ENCODE measurements around the gene TRIM47. TPM values are rescaled to one million over a fixed set of nuclear protein-coding genes. Genes with fewer than 3 reads are reported as not detected.

The TRIM47 gene
- total and polyA plus RNA-seq, 2 experiments from 2014 or later = 1.2 to 1.4 TPM

DNA sequence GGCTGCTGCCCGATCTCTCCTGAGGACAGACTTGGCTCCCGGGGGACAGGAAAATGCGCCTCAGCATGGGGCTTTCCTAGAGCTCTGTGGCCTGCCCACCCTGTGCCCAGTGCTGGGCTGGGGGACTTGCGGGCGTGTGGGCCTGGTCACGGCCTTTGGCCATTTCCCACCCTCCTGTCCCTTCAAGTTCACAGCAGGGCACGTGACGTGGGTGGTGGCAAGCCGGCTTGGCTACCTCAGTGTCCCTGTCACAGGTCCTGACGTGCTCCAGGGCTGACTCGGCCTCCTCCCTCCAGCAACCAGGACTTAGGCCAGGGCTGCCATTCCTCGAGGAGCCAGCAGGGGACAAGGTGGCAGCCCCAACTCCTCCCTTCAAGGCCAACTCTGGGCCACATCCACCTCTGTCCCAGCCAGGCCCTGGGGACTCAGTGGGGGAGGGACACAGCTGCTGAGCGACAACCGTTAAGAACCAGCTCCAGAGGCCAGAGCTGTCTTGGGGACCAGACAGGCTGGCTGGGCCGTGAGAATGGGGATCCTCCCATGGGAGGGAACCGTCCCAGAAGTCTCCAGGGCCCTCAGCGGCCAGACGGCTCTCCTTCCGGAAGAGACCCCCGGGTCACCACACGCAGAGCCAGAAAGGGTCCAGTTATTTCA lies 33.2 kb downstream of the TRIM47 start:
- no peaks in the 10 kb centered on the region for H4K20me1 ChIP-seq (ENCODE audit: insufficient read depth)
- peaks cover 3% of the 10 kb centered on the region for H3K4me1 ChIP-seq (ENCODE audit: insufficient read depth)
- TF ChIP-seq EZH2phosphoT487 (IDR thresholded peaks at IDR 0.05; ENCODE audit: insufficient read depth, low read depth) (no peak), EZH2 (IDR thresholded peaks at IDR 0.05; ENCODE audit: insufficient read depth, poor library complexity, severe bottlenecking) (no peak)
- no peak overlapping the region for H3K4me2 ChIP-seq (ENCODE audit: unreplicated experiment)
- no peaks in the 10 kb centered on the region for H3K79me2 ChIP-seq (ENCODE audit: insufficient read depth)
- WGBS, 2 experiments (ENCODE audit: low coverage in 1 of 2, low lambda C conversion rate in 2 of 2, missing lambda C conversion rate in 2 of 2) = 27 to 31% methylated on average over 19 to 21 of the region's 21 CpGs
- H3K36me3 ChIP-seq (ENCODE audit: low read depth) = no peaks in the 10 kb centered on the region
- H3K9me2 ChIP-seq (ENCODE audit: insufficient read depth) = no peaks in the 10 kb centered on the region
- peak; percentile 84 for DNase-seq
- H3F3A ChIP-seq (ENCODE audit: insufficient read depth) = no peaks in the 10 kb centered on the region
- no peak overlapping the region for H3K9ac ChIP-seq
- H3K4me3 ChIP-seq = no peak overlapping the region
- H3K9me3 ChIP-seq (ENCODE audit: low read depth) = no peaks in the 10 kb centered on the region
- in situ Hi-C loops (cut with MboI) = no loop called here
- no peaks in the 10 kb centered on the region for H3K27me3 ChIP-seq (replicated peaks; ENCODE audit: insufficient read depth)
- no peak overlapping the region for H3K27ac ChIP-seq
- no peak overlapping the region for H2AFZ ChIP-seq

DNA sequence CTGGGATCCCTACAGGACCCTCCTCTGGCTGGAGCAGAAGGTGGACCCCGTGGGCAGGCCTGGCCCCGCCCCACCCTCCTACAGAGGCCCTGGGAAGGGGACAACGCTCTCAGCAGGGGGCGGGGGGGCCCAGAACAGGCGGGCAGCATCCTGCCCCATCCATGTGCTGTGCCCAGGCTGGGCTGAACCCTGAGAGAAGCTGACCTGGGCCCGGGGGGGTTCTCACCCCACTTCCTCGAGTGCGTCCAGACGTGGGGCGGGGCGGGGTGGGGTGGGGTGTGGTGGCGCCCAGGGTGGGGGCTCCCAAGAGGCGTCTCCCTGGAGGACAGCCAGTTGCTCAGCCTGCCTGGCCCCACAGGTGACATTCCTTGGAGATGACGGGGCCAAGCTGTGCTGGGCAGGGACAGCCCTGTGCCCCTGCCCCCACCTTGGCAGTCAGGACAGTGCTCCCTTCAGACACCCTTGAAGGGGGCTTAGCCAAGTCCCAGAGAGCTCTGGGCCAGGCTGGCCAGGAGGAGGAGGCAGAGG lies 33.8 kb downstream of the TRIM47 start:
- no peak overlapping the region for H3K4me2 ChIP-seq (ENCODE audit: unreplicated experiment)
- H3K9me3 ChIP-seq (ENCODE audit: low read depth) = no peaks in the 10 kb centered on the region
- H4K20me1 ChIP-seq (ENCODE audit: insufficient read depth) = no peaks in the 10 kb centered on the region
- no peaks in the 10 kb centered on the region for H3K9me2 ChIP-seq (ENCODE audit: insufficient read depth)
- no peaks in the 10 kb centered on the region for H3K79me2 ChIP-seq (ENCODE audit: insufficient read depth)
- in situ Hi-C loops (cut with MboI) = no loop called here
- no peaks in the 10 kb centered on the region for H3K27me3 ChIP-seq (replicated peaks; ENCODE audit: insufficient read depth)
- 45 to 49% methylated on average over 5 to 14 of the region's 14 CpGs for WGBS, 2 experiments (ENCODE audit: low coverage in 1 of 2, low lambda C conversion rate in 2 of 2, missing lambda C conversion rate in 2 of 2)
- DNase-seq = no peak
- TF ChIP-seq EZH2phosphoT487 (IDR thresholded peaks at IDR 0.05; ENCODE audit: insufficient read depth, low read depth) (no peak), EZH2 (IDR thresholded peaks at IDR 0.05; ENCODE audit: insufficient read depth, poor library complexity, severe bottlenecking) (no peak)
- H3K4me3 ChIP-seq = no peak overlapping the region
- peaks cover 3% of the 10 kb centered on the region for H3K4me1 ChIP-seq (ENCODE audit: insufficient read depth)
- no peak overlapping the region for H3K9ac ChIP-seq
- H2AFZ ChIP-seq = no peak overlapping the region
- no peaks in the 10 kb centered on the region for H3K36me3 ChIP-seq (ENCODE audit: low read depth)
- no peaks in the 10 kb centered on the region for H3F3A ChIP-seq (ENCODE audit: insufficient read depth)
- no peak overlapping the region for H3K27ac ChIP-seq

DNA sequence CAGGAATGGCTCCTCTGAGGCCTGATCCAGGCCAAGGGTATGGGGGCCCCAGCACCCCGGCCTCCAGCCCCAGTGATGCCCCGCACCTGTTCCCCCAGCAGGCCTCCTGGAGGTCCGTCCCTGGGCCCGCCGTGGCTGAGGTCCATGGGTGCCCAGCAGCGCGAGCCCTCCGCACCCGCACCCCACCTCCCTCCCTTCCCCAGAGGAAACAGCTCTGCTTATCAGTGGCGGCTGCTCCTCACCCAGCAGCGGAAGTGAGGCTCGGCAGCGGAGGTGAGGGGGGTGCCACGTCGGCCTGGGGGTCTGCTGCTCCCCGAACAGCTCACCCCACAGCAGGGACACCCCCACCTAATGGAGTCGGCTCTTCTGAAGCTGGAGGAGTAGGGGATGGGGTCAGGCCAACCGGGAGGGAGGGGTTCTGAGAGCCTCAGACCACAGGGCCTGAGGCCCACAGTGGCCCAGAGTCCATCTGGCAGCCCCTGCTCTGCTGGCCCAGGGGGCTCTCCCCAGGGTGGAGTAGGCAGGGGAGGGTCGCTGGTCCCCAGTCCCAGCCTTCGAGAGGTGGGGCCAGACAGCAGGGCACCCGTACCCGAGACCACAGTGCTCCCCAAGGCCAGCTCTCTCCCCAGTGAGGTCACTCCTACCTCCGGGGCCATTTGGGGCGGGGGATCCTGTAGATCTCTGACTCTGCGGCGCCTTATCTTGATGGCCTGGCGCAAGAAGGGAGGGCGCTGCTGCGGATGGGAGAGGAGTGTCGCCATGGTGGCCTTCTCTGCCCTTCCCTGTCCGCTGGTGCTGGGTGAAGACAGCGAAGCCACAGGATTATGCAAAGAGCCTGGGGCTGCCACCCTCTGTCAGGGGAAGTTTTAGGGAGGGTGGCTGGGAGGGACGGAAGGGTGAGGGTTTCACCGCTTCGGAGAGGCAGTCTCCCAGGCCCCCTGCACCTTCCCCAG lies 34.5 kb downstream of the TRIM47 start, which contains the start of gene UNC13D:
Gene UNC13D (minus strand): TSS at position 828 of the 953 bp plus-strand sequence. CDS start 67 bp downstream, at position 761.
- no peak for DNase-seq
- no peak within 1 kb of the TSS for H3K4me2 ChIP-seq (ENCODE audit: unreplicated experiment)

DNA sequence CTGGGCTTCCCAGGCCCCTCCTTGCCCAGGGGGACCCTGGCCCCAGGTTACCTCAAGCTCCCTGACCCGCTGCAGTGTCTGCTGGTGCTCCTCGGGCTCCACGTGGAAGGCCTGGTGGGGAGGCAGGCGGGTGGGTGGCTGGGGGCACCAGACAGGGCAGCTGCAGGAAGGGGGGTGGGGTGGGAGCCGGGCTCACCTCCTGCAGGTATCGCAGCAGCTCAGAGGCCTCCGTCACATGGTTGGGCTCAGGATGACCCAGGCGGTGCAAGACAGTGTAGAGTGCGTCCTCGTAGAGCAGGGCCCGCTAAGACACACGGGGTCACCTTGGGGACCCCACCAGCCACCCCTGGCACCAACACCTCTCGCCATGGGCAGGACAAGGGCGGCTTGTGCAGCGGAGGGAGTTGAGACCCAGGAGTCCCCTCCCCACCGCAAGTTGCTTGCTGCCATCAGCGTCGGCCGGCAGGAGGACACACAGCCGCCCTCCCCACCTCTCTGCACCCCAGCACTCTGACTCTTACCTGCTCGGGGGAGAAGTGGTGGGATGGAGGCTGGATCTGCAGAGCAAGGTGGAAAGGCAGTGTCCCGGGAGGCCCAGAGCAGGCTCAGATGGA lies 35.3 kb downstream of the TRIM47 start:
- H3K4me1 ChIP-seq (ENCODE audit: insufficient read depth) = peaks cover 3% of the 10 kb centered on the region
- in situ Hi-C loops (cut with MboI) = no loop called here
- no peak overlapping the region for H2AFZ ChIP-seq
- no peaks in the 10 kb centered on the region for H3F3A ChIP-seq (ENCODE audit: insufficient read depth)
- H3K27ac ChIP-seq = no peak overlapping the region
- H3K79me2 ChIP-seq (ENCODE audit: insufficient read depth) = no peaks in the 10 kb centered on the region
- WGBS, 2 experiments (ENCODE audit: low coverage in 1 of 2, low lambda C conversion rate in 2 of 2, missing lambda C conversion rate in 2 of 2) = 84 to 89% methylated on average over 19 to 22 of the region's 22 CpGs
- no peak overlapping the region for H3K9ac ChIP-seq
- no peaks in the 10 kb centered on the region for H3K27me3 ChIP-seq (replicated peaks; ENCODE audit: insufficient read depth)
- no peak for DNase-seq
- no peaks in the 10 kb centered on the region for H3K9me2 ChIP-seq (ENCODE audit: insufficient read depth)
- TF ChIP-seq EZH2 (IDR thresholded peaks at IDR 0.05; ENCODE audit: insufficient read depth, poor library complexity, severe bottlenecking) (no peak), EZH2phosphoT487 (IDR thresholded peaks at IDR 0.05; ENCODE audit: insufficient read depth, low read depth) (no peak)
- no peaks in the 10 kb centered on the region for H4K20me1 ChIP-seq (ENCODE audit: insufficient read depth)
- no peaks in the 10 kb centered on the region for H3K36me3 ChIP-seq (ENCODE audit: low read depth)
- no peaks in the 10 kb centered on the region for H3K9me3 ChIP-seq (ENCODE audit: low read depth)
- H3K4me2 ChIP-seq (ENCODE audit: unreplicated experiment) = no peak overlapping the region
- H3K4me3 ChIP-seq = no peak overlapping the region

More for the DNA sequence above, 34.5 kb downstream of the TRIM47 start, which contains the start of gene UNC13D:
- in situ Hi-C loops (cut with MboI) = no loop called here
- Histone ChIP-seq H3F3A (ENCODE audit: insufficient read depth) (no peaks in the 10 kb centered on the region), H3K79me2 (ENCODE audit: insufficient read depth) (no peaks in the 10 kb centered on the region), H3K9ac (no peak within 1 kb of the TSS), H3K4me3 (no peak within 1 kb of the TSS), H3K9me2 (ENCODE audit: insufficient read depth) (no peaks in the 10 kb centered on the region), H3K9me3 (ENCODE audit: low read depth) (no peaks in the 10 kb centered on the region), H3K27me3 (replicated peaks; ENCODE audit: insufficient read depth) (no peaks in the 10 kb centered on the region), H4K20me1 (ENCODE audit: insufficient read depth) (no peaks in the 10 kb centered on the region), H3K4me1 (ENCODE audit: insufficient read depth) (peaks cover 3% of the 10 kb centered on the region), H3K36me3 (ENCODE audit: low read depth) (no peaks in the 10 kb centered on the region), H2AFZ (no peak within 1 kb of the TSS), H3K27ac (no peak within 1 kb of the TSS)
- TF ChIP-seq EZH2 (IDR thresholded peaks at IDR 0.05; ENCODE audit: insufficient read depth, poor library complexity, severe bottlenecking) (no peak), EZH2phosphoT487 (IDR thresholded peaks at IDR 0.05; ENCODE audit: insufficient read depth, low read depth) (no peak)
- WGBS, 2 experiments (ENCODE audit: low coverage in 1 of 2, low lambda C conversion rate in 2 of 2, missing lambda C conversion rate in 2 of 2) = 74 to 79% methylated on average over 30 to 35 of the region's 35 CpGs
